Sigmoid colon (tissue), 4 donors: ENCODE data around the gene OXSR1.

Source experiments
- POLR2AphosphoS5 ChIP-seq, 4 donors: sonication (generic); formaldehyde crosslinking; IDR thresholded peaks; one replicate each; pipeline ENCODE4 v1.6.1; 2017; ENCODE audit warnings: antibody characterized with exemption in 4 of 4
- TF ChIP-seq, protein P1 (sequence below), 4 experiments: fragments of 450-650 bp in 3 of 4; fragments of 200-600 bp in 1 of 4; IDR thresholded peaks; one replicate each; pipeline ENCODE4 v1.5.1; 2016 to 2019; ENCODE audit warnings: antibody characterized with exemption in 4 of 4, mild to moderate bottlenecking in 3 of 4, moderate library complexity in 2 of 4

DNA sequence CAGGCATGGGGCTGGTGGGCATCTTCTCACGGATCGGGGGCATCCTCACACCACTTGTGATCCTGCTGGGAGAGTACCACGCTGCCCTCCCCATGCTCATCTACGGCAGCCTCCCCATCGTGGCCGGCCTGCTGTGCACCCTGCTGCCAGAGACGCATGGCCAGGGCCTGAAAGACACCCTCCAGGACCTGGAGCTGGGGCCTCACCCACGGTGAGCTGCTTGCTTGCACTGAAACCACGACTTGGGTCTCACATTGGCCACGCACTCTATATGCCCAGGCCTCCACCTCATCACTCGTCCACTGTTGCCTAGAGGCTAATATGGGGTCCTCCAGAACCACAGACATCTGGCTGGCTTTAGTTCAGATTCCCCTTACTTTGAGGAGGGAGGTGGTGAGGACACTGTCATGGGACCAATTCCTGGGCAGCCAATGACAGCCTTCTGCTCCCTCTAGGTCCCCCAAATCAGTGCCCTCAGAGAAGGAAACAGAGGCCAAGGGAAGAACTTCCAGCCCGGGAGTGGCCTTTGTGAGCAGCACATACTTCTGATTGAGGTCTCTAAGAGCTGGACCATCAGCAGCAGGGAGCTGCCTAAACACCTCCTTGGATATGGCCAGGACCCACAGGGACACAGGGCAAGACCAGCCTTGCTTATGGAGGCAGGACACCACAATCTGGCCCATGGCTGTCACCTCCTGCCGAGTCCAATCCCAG is 111.7 kb downstream of the OXSR1 start:
- TF ChIP-seq POLR2AphosphoS5 (IDR thresholded peaks at IDR 0.05): no peak
- TF ChIP-seq, protein P1, sequence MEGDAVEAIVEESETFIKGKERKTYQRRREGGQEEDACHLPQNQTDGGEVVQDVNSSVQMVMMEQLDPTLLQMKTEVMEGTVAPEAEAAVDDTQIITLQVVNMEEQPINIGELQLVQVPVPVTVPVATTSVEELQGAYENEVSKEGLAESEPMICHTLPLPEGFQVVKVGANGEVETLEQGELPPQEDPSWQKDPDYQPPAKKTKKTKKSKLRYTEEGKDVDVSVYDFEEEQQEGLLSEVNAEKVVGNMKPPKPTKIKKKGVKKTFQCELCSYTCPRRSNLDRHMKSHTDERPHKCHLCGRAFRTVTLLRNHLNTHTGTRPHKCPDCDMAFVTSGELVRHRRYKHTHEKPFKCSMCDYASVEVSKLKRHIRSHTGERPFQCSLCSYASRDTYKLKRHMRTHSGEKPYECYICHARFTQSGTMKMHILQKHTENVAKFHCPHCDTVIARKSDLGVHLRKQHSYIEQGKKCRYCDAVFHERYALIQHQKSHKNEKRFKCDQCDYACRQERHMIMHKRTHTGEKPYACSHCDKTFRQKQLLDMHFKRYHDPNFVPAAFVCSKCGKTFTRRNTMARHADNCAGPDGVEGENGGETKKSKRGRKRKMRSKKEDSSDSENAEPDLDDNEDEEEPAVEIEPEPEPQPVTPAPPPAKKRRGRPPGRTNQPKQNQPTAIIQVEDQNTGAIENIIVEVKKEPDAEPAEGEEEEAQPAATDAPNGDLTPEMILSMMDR (IDR thresholded peaks at IDR 0.05): no peak
